M059J (cell line): ENCODE results near the gene GXYLT2. TPM values are rescaled to one million over a fixed set of nuclear protein-coding genes. Genes with fewer than 3 reads are reported as not detected.
"Not testable (repeated sequence)": the region's sequence is repeated elsewhere in the genome, so short reads cannot be mapped to it uniquely, and the experiment has no call there.

Experiments
- DNase-seq: peaks from one replicate; pipeline ENCODE4 v3.0.0-alpha.2; 2012; ENCODE audit warnings: low read depth
- total RNA-seq: library from RNA; depleted of rRNA; stranded (reverse); fragments of >200 nt; shearing (Covaris generic); gene quantifications from 2 replicates; pipeline ENCODE4 v1.2.3, GENCODE V29; 2014

GXYLT2 gene
- total RNA-seq, 1 experiment from 2014 or later = 7.7 TPM

GRCh38 chr3:72892081-72892775, 4.4 kb downstream of the GXYLT2 start:
- DNase-seq = peak; percentile 54

- no peak for DNase-seq
Observed at GRCh38 chr3:72892870-72893269, 5.0 kb downstream of the GXYLT2 start.

GRCh38 chr3:72894976-72895552, 7.2 kb downstream of the GXYLT2 start:
- no peak for DNase-seq

GRCh38 chr3:72896996-72897757, 9.3 kb downstream of the GXYLT2 start:
- no peak for DNase-seq

- no peak for DNase-seq
Observed at GRCh38 chr3:72897758-72898007, 9.8 kb downstream of the GXYLT2 start.

- no peak for DNase-seq
Observed at GRCh38 chr3:72899349-72899765, 11.5 kb downstream of the GXYLT2 start.

- no peak for DNase-seq
Observed at GRCh38 chr3:72900048-72900447, 12.2 kb downstream of the GXYLT2 start.

GRCh38 chr3:72901840-72902239, 14.0 kb downstream of the GXYLT2 start:
- DNase-seq = no peak

GRCh38 chr3:72903004-72903403, 15.2 kb downstream of the GXYLT2 start:
- peak; percentile 61 for DNase-seq

GRCh38 chr3:72904163-72904562, 16.3 kb downstream of the GXYLT2 start:
- DNase-seq = no peak

- DNase-seq = no peak
Observed at GRCh38 chr3:72906154-72906553, 18.3 kb downstream of the GXYLT2 start.

- DNase-seq = no peak
Observed at GRCh38 chr3:72907131-72907711, 19.4 kb downstream of the GXYLT2 start.

GRCh38 chr3:72907731-72908620, 20.1 kb downstream of the GXYLT2 start:
- DNase-seq = peak; percentile 18

- no peak for DNase-seq
Observed at GRCh38 chr3:72909591-72909990, 21.7 kb downstream of the GXYLT2 start.

- DNase-seq = no peak
Observed at GRCh38 chr3:72912532-72912931, 24.7 kb downstream of the GXYLT2 start.

GRCh38 chr3:72914383-72914782, 26.5 kb downstream of the GXYLT2 start:
- no peak for DNase-seq

- no peak for DNase-seq
Observed at GRCh38 chr3:72916250-72916649, 28.4 kb downstream of the GXYLT2 start.

- no peak for DNase-seq
Observed at GRCh38 chr3:72919520-72919919, 31.7 kb downstream of the GXYLT2 start.

GRCh38 chr3:72924055-72924454, 36.2 kb downstream of the GXYLT2 start:
- DNase-seq = no peak

- DNase-seq = not testable (repeated sequence)
Observed at GRCh38 chr3:72928781-72929735, 41.2 kb downstream of the GXYLT2 start.

- no peak for DNase-seq
Observed at GRCh38 chr3:72930754-72931153, 42.9 kb downstream of the GXYLT2 start.
